OCI-LY3 (cell line): ENCODE data around the gene TMEM185B.

ENCODE experiments used
- EZH2phosphoT487 ChIP-seq: fragments of 200-600 bp; shearing (Covaris generic); IDR thresholded peaks from 2 replicates; pipeline ENCODE4 v1.6.1; 2018; ENCODE audit warnings: antibody characterized with exemption, mixed run types, low read depth
- TF ChIP-seq, protein P1 (sequence below): fragments of 200-600, 300-600 bp; sonication (generic); IDR thresholded peaks from 2 replicates; pipeline ENCODE4 v1.5.1; 2014; ENCODE audit warnings: antibody characterized with exemption, low read length, low read depth

GRCh38 chr2:120236791-120237190, 13.6 kb upstream of the TMEM185B start:
- TF ChIP-seq, protein P1, sequence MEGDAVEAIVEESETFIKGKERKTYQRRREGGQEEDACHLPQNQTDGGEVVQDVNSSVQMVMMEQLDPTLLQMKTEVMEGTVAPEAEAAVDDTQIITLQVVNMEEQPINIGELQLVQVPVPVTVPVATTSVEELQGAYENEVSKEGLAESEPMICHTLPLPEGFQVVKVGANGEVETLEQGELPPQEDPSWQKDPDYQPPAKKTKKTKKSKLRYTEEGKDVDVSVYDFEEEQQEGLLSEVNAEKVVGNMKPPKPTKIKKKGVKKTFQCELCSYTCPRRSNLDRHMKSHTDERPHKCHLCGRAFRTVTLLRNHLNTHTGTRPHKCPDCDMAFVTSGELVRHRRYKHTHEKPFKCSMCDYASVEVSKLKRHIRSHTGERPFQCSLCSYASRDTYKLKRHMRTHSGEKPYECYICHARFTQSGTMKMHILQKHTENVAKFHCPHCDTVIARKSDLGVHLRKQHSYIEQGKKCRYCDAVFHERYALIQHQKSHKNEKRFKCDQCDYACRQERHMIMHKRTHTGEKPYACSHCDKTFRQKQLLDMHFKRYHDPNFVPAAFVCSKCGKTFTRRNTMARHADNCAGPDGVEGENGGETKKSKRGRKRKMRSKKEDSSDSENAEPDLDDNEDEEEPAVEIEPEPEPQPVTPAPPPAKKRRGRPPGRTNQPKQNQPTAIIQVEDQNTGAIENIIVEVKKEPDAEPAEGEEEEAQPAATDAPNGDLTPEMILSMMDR: no peak
- no peak for TF ChIP-seq EZH2phosphoT487
